Left lobe of liver (tissue), 2 donors: ENCODE results near the gene TTC33. TPM values are rescaled to one million over a fixed set of nuclear protein-coding genes. Genes with fewer than 3 reads are reported as not detected.

Source experiments
- ATAC-seq: fragments of 200-7000 bp; cut with Tn5 transposase; one replicate; pipeline ENCODE4 v1.9.1; 2020; ENCODE audit warnings: mild to moderate bottlenecking, moderate library complexity
- DNase-seq: peaks from one replicate; pipeline ENCODE4 v3.0.0-alpha.2; 2020; ENCODE audit warnings: low spot score
- total RNA-seq: library from RNA; stranded (reverse); gene quantifications from one replicate; pipeline ENCODE4 v1.2.1, GENCODE V29; 2021
- donor health status: DM: no; HTN: no; CAD: no; lungs with moderate emphysema.
- donor health status: DM: no; HTN: yes; CAD: no.

Gene TTC33
- total RNA-seq, 1 donor from 2014 or later = 7.0 TPM

DNA sequence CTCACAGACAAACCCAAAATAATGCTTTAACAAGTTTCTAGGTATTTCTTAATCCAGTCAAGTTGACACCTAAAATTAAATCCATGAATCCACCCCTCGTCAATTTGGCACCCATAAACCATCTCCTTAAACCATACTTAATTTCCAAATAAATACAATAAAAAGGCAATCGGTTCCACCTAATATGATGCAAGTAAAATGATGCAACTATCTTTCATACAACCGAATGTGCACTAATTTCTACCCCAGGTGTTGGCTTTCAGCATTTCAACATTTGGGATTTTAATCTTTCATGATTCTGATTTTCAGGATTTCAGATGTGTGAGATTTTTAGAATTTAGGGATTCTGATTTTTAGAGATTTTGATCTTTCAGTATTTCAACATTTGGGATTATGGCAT, 25.1 kb upstream of the TTC33 start:
- no peak for DNase-seq

DNA sequence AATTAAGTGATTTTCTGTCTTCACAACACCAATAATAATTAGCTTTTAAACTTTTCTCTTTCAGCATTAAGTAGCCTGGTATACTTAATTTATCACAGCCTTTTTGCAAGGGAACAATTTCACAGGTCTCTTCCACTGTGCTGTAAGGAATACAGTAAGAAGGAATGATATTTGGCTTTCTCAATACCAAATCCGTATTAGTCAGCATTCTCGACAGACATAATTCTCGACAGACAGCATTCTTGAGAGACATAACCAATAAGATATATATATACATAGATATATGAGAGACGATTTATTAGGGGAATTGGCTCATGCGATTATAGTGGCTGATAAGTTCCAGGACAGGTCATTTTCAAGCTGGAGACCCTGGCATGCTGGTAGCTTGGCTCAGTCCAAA, 24.4 kb upstream of the TTC33 start:
- no peak for DNase-seq
- ATAC-seq = no peak

More for the DNA sequence above, 25.1 kb upstream of the TTC33 start:
- no peak for ATAC-seq

DNA sequence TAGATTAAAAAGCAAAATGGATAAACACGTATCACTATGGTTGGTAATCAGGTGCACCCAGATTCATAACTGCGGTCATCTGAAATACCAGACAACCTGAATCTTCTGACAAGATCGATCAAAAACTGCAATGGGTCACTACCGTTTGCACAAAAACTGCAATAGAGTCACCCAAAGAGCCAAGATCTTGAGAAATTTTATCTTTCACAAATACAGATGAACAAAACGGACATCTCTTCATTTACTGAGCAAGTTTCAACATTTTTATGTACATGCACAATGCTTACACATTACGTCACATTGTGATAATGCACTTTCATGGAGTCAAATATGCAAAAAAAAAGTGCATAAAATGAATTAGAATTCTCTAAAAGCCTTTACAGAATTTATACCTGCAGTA, 23.8 kb upstream of the TTC33 start:
- peak; percentile 50 for ATAC-seq
- DNase-seq = no peak

DNA sequence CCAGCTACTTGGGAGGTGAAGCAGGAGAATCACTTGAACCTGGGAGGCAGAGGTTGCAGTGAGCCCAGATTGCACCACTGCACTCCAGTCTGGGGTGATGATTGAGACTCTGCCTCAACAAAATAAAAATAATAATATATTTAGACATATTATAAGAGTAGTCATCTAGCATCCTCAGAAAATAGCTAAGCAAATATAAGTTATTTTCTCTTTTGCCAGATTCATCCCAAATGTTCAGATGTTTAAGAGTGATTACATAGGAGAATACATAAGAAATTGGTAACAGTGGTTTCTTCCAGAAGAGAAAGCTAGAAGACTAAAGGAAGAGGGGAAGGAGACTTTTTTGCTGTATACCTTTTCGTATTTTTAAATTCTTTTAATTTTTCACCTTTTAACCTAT, 22.4 kb upstream of the TTC33 start:
- ATAC-seq (no peak), DNase-seq (no peak)

DNA sequence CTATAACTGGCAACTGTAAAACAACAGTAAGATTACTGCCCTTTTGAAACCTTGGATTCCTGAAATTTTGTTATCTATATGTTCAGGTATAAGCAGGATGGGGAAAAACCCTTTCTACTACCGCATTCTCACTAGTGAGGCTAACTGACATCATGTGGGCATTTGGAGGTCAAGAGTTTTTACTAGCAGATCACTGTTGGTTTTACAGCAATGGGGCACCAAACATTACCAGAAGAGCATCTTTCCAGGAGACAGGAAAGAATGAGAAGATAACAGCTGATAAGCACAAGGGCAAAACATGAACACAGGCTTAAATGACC, 20.9 kb upstream of the TTC33 start:
- DNase-seq (no peak), ATAC-seq (no peak)

DNA sequence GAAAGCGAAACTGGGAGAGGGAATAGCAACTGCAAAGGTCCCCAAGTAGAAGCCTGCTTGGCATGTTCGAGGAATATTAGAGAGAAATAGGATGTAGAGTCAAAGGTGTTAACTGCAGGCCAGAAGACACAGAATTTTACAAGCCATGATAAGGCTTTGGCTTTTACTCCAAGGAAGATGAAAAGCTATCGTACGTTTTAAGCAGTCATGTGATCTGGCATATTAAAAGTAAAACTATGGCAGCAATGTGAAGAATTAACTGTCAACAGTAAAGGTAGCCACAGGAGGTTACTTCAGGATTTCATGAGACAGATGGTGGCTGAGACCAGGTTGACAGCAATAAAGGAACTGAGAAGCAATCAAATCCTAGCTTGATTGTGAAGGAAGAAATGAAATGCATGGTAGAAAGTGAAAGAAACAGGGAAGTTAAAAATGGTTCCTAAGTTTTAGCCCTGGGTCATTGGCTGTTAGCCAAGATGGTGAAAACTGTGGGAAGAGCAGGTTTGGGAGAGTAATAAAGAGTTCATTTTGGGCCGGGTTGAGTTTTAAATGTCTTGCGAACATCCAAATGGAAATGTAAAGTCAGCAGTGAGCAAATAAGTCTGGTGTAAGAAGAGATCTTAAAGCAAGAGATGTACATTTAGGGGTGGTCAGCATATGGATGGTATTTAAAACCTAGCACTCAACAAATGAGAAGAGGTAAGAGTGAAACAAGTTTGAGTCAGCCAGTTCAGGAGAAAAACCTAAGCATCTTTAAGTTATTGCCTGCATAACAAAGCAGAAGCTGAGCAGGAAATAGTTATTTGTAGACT, 20.3 kb upstream of the TTC33 start:
- DNase-seq = no peak

DNA sequence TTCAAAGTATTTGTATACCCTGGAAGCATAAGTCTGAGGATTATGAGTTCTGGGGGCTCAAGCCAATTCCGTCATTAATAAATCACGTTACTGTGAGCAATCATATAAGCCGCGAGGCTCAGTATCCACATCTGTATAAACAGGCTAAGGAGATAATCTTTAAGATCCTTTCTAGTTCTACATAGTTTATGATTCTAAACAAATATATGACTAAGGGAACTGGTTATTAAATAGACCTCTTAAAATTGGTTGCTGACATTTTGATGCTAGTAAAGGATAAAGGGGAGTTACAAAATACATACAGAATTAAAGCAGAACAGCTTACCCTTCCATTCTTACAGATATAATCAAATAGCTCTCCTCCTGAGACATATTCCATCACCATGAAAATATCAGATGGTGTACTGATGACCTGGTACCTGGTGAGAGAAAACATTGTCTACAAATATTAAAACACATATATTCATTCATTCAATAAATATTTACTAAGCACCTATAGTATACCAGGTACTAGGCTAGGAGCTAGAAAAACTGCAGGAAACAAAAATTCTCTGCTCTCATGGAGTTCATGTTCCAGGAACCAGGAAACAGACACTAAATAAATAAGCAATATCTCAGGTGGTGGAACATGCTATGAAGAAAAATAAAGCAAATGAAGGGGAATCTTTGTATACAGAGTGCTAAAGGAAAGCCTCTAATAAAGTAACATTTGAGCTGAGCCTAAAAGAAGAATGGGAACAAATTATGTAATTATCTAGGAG, 19.5 kb upstream of the TTC33 start:
- DNase-seq = no peak

More for the DNA sequence above, 20.3 kb upstream of the TTC33 start:
- ATAC-seq = no peak

DNA sequence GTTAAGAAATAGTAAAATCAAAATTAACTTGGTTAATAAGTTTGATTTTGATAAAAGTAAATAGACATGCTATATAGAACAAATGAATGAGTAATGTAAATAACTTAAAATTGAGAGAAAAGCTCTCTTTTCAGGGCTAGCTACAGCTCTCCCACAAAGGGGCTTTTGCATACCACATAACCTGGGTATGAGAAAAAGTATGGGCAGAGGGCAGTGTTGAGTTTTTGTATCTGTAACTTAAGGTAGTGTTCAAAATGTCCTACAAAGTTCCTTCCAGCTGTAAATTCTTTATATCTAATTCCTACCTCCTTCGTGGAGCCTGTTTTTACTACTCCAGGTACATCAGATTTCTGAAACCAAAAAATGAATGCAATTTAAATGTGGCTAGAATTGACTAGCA, 18.9 kb upstream of the TTC33 start:
- DNase-seq (no peak), ATAC-seq (peak; percentile 41)

More for the DNA sequence above, 19.5 kb upstream of the TTC33 start:
- ATAC-seq = no peak

DNA sequence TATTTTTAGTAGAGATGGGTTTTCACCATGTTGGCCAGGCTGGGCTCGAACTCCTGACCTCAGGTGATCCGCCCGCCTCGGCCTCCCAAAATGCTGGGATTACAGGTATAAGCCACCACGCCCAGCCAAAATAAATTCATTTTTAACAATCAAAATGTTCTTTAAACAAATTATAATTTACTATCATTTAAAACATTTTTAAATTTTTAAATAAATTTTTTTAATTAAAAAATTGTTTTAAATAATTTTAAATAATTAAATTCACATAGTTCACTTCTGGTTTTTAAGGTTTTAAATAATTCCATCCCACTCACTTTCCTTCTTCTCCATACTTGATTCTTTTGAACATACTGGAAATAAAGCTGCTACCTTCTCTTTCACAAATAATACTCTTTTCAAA, 15.0 kb upstream of the TTC33 start:
- DNase-seq = no peak
- ATAC-seq = no peak

DNA sequence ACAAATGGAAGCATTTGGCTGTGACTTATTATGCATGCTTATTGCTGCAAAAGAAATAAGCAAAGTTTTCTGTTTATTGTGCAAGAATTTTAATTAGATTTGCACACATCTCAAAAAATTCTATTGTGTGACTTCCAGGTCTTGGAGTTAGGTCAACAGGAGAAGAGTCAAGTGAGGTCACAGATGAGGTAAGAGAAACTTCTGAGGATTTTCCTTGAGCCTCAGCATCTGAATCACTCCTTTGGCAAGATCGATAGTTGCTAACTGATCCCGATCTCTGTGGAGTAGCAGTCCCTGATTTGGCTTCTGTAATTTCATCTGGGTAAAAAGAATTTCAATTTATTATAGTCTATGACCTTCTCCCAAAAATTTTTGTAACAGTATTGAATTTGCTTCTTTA, 6.9 kb upstream of the TTC33 start:
- ATAC-seq = no peak

DNA sequence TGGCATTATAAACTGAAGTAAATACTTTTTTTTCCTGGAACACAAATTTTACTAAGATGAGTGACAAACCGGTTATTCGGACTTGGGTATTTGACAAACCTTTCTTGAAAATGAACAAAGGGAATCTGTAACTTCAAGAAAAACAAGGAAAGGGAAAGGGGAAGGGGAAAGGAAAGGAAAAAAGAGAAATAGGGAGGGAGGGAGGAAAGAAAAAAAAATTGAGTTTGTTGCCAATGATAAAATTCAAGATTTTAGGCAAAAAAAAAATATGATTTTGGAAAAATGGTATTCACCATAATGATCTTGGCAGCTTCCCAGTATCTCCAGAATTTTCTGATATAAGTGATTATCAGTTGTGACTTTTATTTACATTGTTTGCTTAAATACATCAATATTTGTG, 1.6 kb upstream of the TTC33 start:
- DNase-seq (no peak), ATAC-seq (no peak)

More for the DNA sequence above, 6.9 kb upstream of the TTC33 start:
- DNase-seq = no peak

DNA sequence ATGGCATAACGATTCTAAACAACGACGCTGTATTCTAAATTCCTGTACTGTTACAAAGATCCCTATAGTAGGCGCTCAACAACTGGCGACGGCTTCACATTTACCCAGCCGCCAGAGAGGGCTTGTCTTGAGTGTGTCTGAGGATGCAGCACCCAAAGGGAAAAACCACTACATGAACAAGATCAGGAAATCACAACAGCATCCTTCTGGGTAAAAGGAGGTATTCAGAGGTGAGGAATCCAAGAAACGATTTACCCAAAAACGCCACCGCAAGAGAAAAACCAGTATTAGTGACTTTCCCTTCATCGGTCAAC, 711 bp downstream of the TTC33 start:
- ATAC-seq = peak; percentile 82
- peak; percentile 70 for DNase-seq

DNA sequence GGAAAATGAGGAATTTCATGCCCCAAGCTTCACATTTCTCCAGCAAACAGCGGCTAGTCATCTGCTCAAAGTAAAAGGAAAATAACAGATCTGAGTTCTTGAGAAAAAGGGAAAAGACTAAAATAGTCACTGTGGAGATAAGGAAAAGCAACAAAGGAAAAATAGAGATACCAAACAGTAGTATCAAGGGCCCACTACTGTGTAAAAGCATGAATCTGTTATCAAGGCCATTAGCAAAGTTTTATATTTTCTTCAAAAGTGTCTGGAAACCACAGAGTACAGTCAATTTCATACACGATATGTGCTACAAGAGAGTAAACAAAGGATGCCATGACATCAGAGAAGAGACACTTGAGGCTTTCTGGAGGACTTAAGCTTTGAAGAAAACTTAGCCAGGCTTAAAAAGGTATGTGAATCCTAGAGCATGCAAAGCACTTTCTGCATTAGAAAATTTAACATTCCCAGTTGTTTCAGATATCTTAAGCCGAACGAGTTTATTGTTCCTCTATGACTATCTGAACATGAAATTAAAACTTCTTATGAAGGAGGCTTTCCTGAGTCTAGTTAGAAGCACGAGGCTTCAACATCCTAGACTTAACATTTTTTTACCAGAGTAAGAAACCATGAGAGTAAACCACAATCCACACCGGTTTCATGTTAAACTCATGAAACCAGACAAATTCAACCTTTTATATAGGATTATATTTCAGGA, 1.2 kb downstream of the TTC33 start:
- ATAC-seq = no peak
- DNase-seq = no peak

DNA sequence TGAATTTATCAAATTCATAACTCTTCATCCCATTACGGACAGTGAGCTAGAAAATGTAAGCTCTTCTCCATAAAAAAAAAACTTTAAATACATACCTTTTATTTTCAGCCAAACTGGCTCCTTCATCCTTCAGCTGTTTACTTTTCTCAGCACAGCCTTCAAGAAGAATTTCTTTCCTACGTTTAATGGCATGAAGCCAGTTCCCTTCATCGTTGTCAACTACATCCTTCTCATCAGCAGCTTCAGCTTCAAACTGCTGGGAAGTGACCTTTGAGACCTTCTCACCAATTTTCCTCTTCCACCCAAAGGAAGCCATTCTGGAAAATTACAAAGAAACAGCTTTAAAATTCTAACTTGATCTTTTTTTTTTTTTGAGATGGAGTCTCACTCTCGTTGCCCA, 9.1 kb downstream of the TTC33 start:
- ATAC-seq = no peak
- DNase-seq = no peak

DNA sequence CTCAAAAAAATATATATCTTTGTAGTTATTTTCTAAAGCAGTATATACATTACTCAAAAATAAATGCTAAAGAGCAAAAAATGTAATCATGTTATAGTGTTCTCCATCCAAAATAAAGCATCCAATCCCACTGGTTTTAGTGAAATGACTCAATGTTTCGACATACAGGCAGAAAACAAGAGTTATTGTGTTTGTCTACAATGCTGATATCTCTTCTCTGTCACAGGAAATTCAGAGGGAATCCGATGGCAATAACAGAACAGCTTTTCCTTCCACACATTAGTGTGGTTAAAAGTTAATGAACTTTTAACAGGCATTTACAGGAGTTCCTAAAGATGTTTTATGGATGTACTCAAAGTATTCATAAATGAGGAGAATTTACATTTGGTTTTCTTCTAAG, 12.0 kb downstream of the TTC33 start:
- no peak for ATAC-seq
- DNase-seq = no peak

DNA sequence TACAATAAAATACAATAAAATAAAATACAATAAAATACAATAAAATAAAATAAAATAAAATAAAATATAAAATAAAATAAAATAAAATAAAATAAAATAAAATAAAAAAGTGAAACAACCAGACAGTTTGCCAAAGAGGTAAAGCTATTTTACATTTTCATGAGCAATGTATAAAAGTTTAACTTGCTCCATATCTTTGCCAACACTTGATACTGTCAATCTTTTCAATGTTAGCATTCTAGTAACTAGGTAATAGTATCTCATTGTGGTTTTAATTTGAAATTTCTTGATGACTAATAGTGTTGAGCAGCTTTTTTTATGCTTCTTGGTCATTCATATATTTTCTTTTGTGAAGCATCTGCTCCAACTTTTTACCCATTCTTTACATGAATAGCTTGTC, 17.3 kb downstream of the TTC33 start:
- DNase-seq (no peak), ATAC-seq (no peak)

DNA sequence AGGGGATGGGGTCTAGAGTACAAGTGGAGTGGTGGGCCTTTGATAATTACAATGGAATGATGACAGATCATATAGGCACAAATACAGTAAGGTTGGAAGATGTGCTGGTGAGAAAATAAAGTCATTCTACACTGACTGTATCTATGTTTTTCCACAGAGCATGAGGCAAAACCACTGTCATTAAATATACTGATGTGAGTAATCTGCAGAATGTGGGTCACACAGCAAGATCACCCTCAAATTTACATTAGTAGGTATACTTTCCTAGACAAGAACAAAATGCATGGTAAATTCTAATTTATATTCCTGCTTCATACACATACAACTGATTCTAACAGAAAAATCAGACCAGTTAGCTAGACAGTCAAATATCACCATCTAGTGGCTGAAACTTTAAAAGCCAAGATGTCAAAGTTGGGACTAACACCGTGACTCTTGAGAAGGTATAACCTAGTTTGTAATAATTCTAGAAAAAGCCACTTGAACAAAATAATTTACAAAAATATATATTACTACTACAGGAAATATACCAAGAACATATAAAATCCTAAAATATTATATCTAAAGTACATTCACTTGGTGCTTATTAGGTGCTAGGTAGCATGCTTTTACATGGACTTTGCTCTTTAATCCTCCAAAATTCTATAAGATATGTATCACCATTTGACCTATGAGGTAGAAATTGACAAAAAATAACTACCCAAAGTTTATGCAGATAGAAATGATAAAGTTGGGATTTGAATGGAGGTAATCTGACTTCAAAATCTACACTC, 19.5 kb downstream of the TTC33 start:
- DNase-seq (no peak), ATAC-seq (peak; percentile 72)

DNA sequence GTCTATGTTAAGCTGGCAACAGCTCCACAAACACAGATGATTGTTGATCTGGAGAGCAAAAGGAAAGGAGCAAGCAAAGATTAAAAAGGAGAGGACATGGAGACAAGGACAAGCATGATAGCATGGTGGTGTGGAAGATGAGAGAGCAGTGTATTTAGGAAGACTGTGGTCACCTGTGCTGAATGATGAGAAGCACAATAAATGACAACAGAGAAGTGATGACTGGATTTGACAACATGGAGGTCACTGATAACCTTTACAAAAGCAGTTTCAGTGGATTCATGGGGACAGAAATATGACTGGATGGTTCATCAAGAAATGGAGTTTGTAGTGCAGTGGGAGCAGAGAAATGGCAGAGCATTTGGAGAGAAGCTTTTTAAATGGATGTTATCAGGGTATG, 20.2 kb downstream of the TTC33 start:
- ATAC-seq (no peak), DNase-seq (no peak)

DNA sequence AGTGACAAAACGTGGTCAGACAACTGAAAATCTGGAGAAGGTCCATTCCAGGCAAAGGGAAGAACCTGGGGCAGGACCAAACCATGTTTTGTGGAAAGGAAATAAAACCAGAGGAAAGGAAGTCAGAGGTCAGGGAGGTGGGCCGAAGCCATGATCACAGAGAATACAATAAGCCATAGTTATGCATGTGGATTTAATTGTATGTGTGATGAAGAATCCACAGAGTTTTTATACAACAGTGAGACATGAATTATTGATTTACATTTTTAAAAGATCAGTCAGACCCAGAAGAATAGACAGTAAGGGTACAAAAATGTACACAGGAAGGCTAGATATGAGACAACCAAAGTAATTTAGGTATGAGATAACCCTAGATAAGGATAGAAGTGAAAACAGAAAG, 20.8 kb downstream of the TTC33 start:
- ATAC-seq (no peak), DNase-seq (no peak)

DNA sequence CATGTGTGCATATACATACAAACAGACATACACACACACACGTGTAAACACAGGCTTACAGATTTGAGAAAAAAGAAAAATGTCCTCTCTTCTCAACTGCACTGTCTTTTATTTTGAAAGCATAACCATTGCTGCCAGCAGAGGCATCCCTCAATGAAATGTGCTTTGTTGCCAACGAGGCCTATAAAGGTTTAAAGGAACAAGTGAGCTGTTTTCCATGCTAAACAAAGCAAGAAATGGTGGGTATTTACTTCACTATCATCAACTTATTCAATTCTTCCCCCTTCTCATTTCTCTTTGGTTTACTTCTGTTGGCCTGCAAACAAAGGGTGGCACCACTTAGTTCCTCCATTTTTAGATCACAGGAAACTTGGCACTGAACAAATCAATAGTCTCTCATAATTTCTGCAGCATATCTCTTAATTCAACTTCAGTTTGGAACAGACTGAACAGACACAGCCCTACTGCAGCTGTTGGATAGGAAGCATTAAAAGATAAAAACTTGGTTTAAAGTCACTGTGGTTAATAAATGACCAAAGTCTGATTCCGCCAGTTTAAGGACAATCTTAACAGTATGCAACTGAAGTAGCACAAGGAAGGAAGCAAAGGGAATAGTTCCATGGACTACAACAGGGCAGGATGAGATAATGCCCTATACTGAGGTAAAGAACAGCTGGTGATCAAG, 21.7 kb downstream of the TTC33 start:
- ATAC-seq = peak; percentile 93
- DNase-seq = no peak

DNA sequence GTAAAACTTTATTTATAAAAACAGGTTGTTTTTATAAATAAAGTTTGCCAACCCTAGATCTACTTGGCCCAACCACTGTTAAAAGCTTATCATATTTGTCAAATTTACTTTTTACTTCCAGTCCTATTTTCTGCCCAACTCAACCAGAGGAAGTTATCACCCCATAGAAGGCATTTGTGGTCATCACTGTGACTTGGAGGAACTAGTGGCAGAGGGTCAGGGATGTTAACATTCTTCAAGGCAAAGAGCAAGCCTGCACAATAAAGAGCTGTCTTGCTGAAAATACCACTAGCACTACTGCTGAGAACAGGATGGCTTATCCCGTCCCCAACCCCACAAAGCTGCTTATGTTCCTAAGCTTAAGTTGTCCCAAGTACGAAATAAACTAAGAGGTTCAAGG, 22.3 kb downstream of the TTC33 start:
- DNase-seq (no peak), ATAC-seq (no peak)
